K562 (cell line): ENCODE measurements around the gene ITGB2. TPM values are rescaled to one million over a fixed set of nuclear protein-coding genes. Genes with fewer than 3 reads are reported as not detected.

Experiments used
- MAZ ChIP-seq, 2 experiments: fragments of 450-650 bp in 1 of 2; sonication (generic) in 1 of 2; formaldehyde crosslinking; IDR thresholded peaks in 1 of 2; conservative IDR thresholded peaks in 1 of 2; 2 replicates each; pipeline versions ENCODE4 v1.4.0 to v1.5.0; 2020; ENCODE audit warnings: mild to moderate bottlenecking in 1 of 2, missing genetic modification reagents in 1 of 2
- NFRKB ChIP-seq: fragments of 450-650 bp; IDR thresholded peaks from 2 replicates; pipeline ENCODE4 v1.6.1; 2016; ENCODE audit warnings: low read depth
- NR2C1 ChIP-seq, 2 experiments: fragments of 450-650 bp; IDR thresholded peaks; 2 replicates each; pipeline ENCODE4 v1.6.1; 2017; ENCODE audit warnings: mild to moderate bottlenecking in 2 of 2, antibody characterized with exemption in 1 of 2, inconsistent platforms in 1 of 2, missing compliant biosample characterization in 1 of 2, missing genetic modification characterization in 1 of 2
- PRPF4 ChIP-seq: fragments of 200-400 bp; formaldehyde crosslinking; IDR thresholded peaks from one replicate; pipeline ENCODE4 v1.6.1; 2017; ENCODE audit warnings: low read length, low read depth, mild to moderate bottlenecking; ENCODE audit not compliant: insufficient read depth, poor library complexity, severe bottlenecking
- PTBP1 ChIP-seq: fragments of 200-400 bp; formaldehyde crosslinking; IDR thresholded peaks from 2 replicates; pipeline ENCODE4 v1.6.1; 2017; ENCODE audit warnings: low read depth, low read length
- ZNF644 ChIP-seq: fragments of 200-800 bp; sonication (Bioruptor generic); IDR thresholded peaks from 2 replicates; pipeline ENCODE4 v1.6.1; 2016; ENCODE audit warnings: low read depth, missing genetic modification characterization, missing compliant biosample characterization
- ZNF75A ChIP-seq: fragments of 450-650 bp; formaldehyde crosslinking; IDR thresholded peaks from 2 replicates; pipeline ENCODE4 v1.4.0; 2020; ENCODE audit warnings: mild to moderate bottlenecking
- polyA plus RNA-seq, 8 experiments: library from polyadenylated mRNA; depleted of rRNA in 4 of 8; stranded (reverse) in 5 of 8; unstranded in 3 of 8; fragments of >200 nt; fragmentation: Nextera tagmentation in 2 of 8; fragmentation: Illumina TruSeq in 1 of 8; extraction: Ambion mirVana in 2 of 8; extraction: Trizol in 1 of 8; gene quantifications; 2 replicates each; pipeline versions ENCODE4 v1.2.1 to v1.2.3, GENCODE V29; 2011 to 2014; ENCODE audit warnings: inconsistent platforms in 1 of 8, missing spikeins in 1 of 8
- total RNA-seq, 7 experiments: library from RNA; depleted of rRNA in 6 of 7; stranded (reverse); fragments of >200 nt in 6 of 7; fragmentation: Illumina TruSeq in 2 of 7; extraction: Trizol in 2 of 7; gene quantifications; 2 replicates each; pipeline versions ENCODE4 v1.2.1 to v1.2.3, GENCODE V29; 2011 to 2021; ENCODE audit warnings: low replicate concordance in 1 of 7
- TF ChIP-seq, protein P1 (sequence below): IDR thresholded peaks from 3 replicates; pipeline ENCODE4 v1.6.1; 2011; ENCODE audit warnings: borderline replicate concordance, mild to moderate bottlenecking, moderate library complexity; ENCODE audit not compliant: insufficient read length; ENCODE audit errors: extremely low read depth
- TF ChIP-seq, protein P2 (sequence below), 2 experiments: IDR thresholded peaks; 2 replicates each; pipeline ENCODE4 v1.6.1; 2011; ENCODE audit warnings: borderline replicate concordance in 1 of 2, control low read depth in 1 of 2, low read depth in 1 of 2, low read length in 1 of 2, mild to moderate bottlenecking in 1 of 2, mixed read lengths in 1 of 2, moderate library complexity in 1 of 2; ENCODE audit not compliant: insufficient read depth in 1 of 2, insufficient read length in 1 of 2, poor library complexity in 1 of 2, severe bottlenecking in 1 of 2; ENCODE audit errors: extremely low read depth in 1 of 2

The ITGB2 gene
- total and polyA plus RNA-seq, 9 of the 15 experiments (the other 6 are each of a cell fraction or from before 2014, with no cell fraction given) = 0.07 to 1.3 (median 0.51) TPM; not detected in 2

DNA sequence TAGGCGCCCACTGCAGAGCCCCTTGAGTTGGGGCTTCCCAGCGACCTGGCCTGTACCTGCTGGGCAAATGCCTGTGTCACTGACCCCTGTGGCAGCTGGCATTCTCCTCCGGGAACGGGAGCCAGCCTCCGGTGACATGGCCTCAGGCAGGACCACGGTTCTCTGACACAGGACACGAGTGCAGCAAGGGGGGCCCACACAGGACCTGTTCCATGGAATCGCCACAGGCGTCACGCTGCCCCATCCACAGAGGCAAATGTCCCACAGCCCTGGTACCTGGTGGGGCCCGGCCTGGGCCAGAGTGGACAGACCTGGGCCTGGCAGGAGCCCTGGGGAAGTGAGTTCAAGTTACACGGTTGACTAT lies 2.6 kb downstream of the ITGB2 start (continued):
- TF ChIP-seq, protein P1, sequence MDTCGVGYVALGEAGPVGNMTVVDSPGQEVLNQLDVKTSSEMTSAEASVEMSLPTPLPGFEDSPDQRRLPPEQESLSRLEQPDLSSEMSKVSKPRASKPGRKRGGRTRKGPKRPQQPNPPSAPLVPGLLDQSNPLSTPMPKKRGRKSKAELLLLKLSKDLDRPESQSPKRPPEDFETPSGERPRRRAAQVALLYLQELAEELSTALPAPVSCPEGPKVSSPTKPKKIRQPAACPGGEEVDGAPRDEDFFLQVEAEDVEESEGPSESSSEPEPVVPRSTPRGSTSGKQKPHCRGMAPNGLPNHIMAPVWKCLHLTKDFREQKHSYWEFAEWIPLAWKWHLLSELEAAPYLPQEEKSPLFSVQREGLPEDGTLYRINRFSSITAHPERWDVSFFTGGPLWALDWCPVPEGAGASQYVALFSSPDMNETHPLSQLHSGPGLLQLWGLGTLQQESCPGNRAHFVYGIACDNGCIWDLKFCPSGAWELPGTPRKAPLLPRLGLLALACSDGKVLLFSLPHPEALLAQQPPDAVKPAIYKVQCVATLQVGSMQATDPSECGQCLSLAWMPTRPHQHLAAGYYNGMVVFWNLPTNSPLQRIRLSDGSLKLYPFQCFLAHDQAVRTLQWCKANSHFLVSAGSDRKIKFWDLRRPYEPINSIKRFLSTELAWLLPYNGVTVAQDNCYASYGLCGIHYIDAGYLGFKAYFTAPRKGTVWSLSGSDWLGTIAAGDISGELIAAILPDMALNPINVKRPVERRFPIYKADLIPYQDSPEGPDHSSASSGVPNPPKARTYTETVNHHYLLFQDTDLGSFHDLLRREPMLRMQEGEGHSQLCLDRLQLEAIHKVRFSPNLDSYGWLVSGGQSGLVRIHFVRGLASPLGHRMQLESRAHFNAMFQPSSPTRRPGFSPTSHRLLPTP = no peak
- no peak for TF ChIP-seq NR2C1 (IDR thresholded peaks at IDR 0.05)
- TF ChIP-seq NR2C1 (tag; IDR thresholded peaks at IDR 0.05) = no peak
- TF ChIP-seq MAZ (CRISPR knock-in tag; conservative IDR thresholded peaks at IDR 0.05 in 1 of 2, IDR thresholded peaks at IDR 0.05 in 1 of 2) = no peak
- TF ChIP-seq, protein P2, sequence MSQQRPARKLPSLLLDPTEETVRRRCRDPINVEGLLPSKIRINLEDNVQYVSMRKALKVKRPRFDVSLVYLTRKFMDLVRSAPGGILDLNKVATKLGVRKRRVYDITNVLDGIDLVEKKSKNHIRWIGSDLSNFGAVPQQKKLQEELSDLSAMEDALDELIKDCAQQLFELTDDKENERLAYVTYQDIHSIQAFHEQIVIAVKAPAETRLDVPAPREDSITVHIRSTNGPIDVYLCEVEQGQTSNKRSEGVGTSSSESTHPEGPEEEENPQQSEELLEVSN (IDR thresholded peaks at IDR 0.05; ENCODE audit: borderline replicate concordance in 1 of 2, extremely low read depth in 1 of 2, insufficient read depth in 1 of 2, insufficient read length in 1 of 2, low read depth in 1 of 2, low read length in 1 of 2, poor library complexity in 1 of 2, severe bottlenecking in 1 of 2) = no peak
- no peak for TF ChIP-seq ZNF644 (tag)
- no peak for TF ChIP-seq ZNF75A
- no peak for TF ChIP-seq PTBP1
- TF ChIP-seq PRPF4 = no peak
- TF ChIP-seq NFRKB = no peak
